ENCODE measurements around the gene AFDN. TPM values are rescaled to one million over a fixed set of nuclear protein-coding genes. Genes with fewer than 3 reads are reported as not detected.
A peak's percentile ranks its signal among the peaks of the same experiment; 100 is the strongest.

The AFDN gene
- total RNA-seq, 1 experiment from 2014 or later: 108 TPM

DNA sequence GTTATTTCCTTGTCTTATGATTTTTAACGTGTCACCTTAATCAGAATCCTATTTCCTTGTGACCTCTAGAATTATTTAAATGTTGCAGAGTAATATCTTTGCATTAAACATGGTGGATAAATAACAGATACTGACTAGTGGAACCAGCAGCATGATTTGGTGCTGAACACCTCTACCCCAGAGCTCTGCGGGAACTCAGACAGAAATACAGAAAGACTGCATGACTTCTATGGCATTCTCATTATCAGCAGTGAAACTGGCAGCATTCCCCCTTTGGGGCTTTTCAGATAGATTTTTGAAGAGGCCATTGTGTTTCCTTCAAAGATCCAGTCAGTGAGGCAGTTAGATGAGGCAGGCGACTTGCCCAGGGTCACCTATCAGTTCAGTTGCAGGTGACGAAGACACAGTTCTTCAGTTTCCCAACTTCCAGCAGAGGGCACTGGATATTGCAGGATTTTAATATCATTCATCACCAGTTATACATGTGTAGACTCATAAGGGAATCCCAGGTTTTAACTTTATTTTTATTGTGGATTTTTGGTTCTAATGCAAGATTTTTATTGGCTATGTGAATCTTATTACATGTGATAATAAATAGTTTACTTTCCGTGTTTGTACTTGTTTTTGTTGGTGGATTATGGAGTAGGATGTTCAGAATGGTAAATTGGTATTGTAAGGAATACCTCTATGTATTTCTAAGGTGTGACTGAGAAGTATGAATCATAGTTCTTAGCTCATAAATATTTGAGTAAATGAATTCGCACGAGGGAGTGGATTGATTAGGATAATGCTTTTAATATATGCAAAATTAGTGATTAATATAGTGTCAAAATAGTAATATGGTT, 81.3 kb downstream of the AFDN start:
- Histone ChIP-seq H3K27ac (no peak overlapping the region), H2AFZ (no peak overlapping the region), H3K4me1 (replicated peaks; ENCODE audit: insufficient read depth) (no peaks in the 10 kb centered on the region), H3K79me2 (ENCODE audit: low read depth) (no peaks in the 10 kb centered on the region), H3K4me3 (no peak overlapping the region), H3K36me3 (ENCODE audit: low read depth) (peaks cover 14% of the 10 kb centered on the region), H3K4me2 (no peak overlapping the region), H3F3A (ENCODE audit: insufficient read depth, low read depth) (peaks cover 6% of the 10 kb centered on the region; the same call in 1 of the 2 replicates), H4K20me1 (ENCODE audit: insufficient read depth) (peaks cover 12% of the 10 kb centered on the region), H3K9me3 (ENCODE audit: insufficient read depth, low read depth) (no peaks in the 10 kb centered on the region), H3K9me2 (ENCODE audit: insufficient read depth) (no peaks in the 10 kb centered on the region), H3K27me3 (ENCODE audit: insufficient read depth, low read depth) (no peaks in the 10 kb centered on the region)
- TF ChIP-seq EZH2 (IDR thresholded peaks at IDR 0.05; ENCODE audit: low read depth) (no peak), CTCF (conservative IDR thresholded peaks at IDR 0.05) (peak; percentile 64)
- ChIA-PET POLR2A (ENCODE audit: unreplicated experiment) (no interaction called here), CTCF (no interaction called here)
- no peak for DNase-seq
- intact Hi-C loops (cut with micrococcal nuclease; ENCODE audit: unreplicated experiment): no loop called here
- no TSS peak for BruUV-seq (replicated peaks)

GRCh38 chr6:167910007-167910406, 83.3 kb downstream of the AFDN start:
- ChIA-PET POLR2A (ENCODE audit: unreplicated experiment) (no interaction called here), CTCF (no interaction called here)
- H3K27me3 ChIP-seq (ENCODE audit: insufficient read depth, low read depth): no peaks in the 10 kb centered on the region
- intact Hi-C loops (cut with micrococcal nuclease; ENCODE audit: unreplicated experiment): no loop called here
- no peak overlapping the region for H3K27ac ChIP-seq
- no peak for TF ChIP-seq CTCF (conservative IDR thresholded peaks at IDR 0.05)
- no peak for TF ChIP-seq EZH2 (IDR thresholded peaks at IDR 0.05; ENCODE audit: low read depth)
- H3K9me2 ChIP-seq (ENCODE audit: insufficient read depth): no peaks in the 10 kb centered on the region
- DNase-seq: no peak
- no peaks in the 10 kb centered on the region for H3K79me2 ChIP-seq (ENCODE audit: low read depth)
- H3K36me3 ChIP-seq (ENCODE audit: low read depth): peaks cover 23% of the 10 kb centered on the region
- no peak overlapping the region for H3K4me2 ChIP-seq
- H3K9me3 ChIP-seq (ENCODE audit: insufficient read depth, low read depth): no peaks in the 10 kb centered on the region
- no TSS peak for BruUV-seq (replicated peaks)
- peaks cover 6% of the 10 kb centered on the region; the same call in 1 of the 2 replicates for H3F3A ChIP-seq (ENCODE audit: insufficient read depth, low read depth)
- no peak overlapping the region for H3K4me3 ChIP-seq
- peaks cover 6% of the 10 kb centered on the region for H4K20me1 ChIP-seq (ENCODE audit: insufficient read depth)
- H3K4me1 ChIP-seq (replicated peaks; ENCODE audit: insufficient read depth): no peaks in the 10 kb centered on the region
- H2AFZ ChIP-seq: no peak overlapping the region

GRCh38 chr6:167910652-167911051, 83.9 kb downstream of the AFDN start:
- Histone ChIP-seq H3F3A (ENCODE audit: insufficient read depth, low read depth) (peaks cover 6% of the 10 kb centered on the region; the same call in 1 of the 2 replicates), H3K27me3 (ENCODE audit: insufficient read depth, low read depth) (no peaks in the 10 kb centered on the region), H3K9me3 (ENCODE audit: insufficient read depth, low read depth) (no peaks in the 10 kb centered on the region), H3K9me2 (ENCODE audit: insufficient read depth) (no peaks in the 10 kb centered on the region), H3K79me2 (ENCODE audit: low read depth) (no peaks in the 10 kb centered on the region), H3K27ac (no peak overlapping the region), H3K4me1 (replicated peaks; ENCODE audit: insufficient read depth) (no peaks in the 10 kb centered on the region), H3K36me3 (ENCODE audit: low read depth) (peaks cover 21% of the 10 kb centered on the region), H3K4me3 (no peak overlapping the region), H3K4me2 (no peak overlapping the region), H2AFZ (no peak overlapping the region), H4K20me1 (ENCODE audit: insufficient read depth) (peaks cover 6% of the 10 kb centered on the region)
- TF ChIP-seq CTCF (conservative IDR thresholded peaks at IDR 0.05) (no peak), EZH2 (IDR thresholded peaks at IDR 0.05; ENCODE audit: low read depth) (no peak)
- no TSS peak for BruUV-seq (replicated peaks)
- ChIA-PET CTCF (no interaction called here), POLR2A (ENCODE audit: unreplicated experiment) (no interaction called here)
- DNase-seq: no peak
- intact Hi-C loops (cut with micrococcal nuclease; ENCODE audit: unreplicated experiment): no loop called here

Measured in PC-9 (cell line).